Tibial nerve (tissue), 4 donors: ENCODE results near the gene SLC25A40. TPM values are rescaled to one million over a fixed set of nuclear protein-coding genes. Genes with fewer than 3 reads are reported as not detected.
"Not testable (repeated sequence)": the region's sequence is repeated elsewhere in the genome, so short reads cannot be mapped to it uniquely, and the experiment has no call there.

Source experiments
- DNase-seq, 2 donors: peaks; one replicate each; pipeline ENCODE4 v3.0.0-alpha.2; 2019; ENCODE audit warnings: low spot score in 2 of 2
- H3K27ac ChIP-seq, 4 donors: fragments of 200-600 bp; sonication (generic) in 3 of 4; one replicate each; pipeline ENCODE4 v1.5.1; 2017 to 2019; ENCODE audit warnings: mild to moderate bottlenecking in 1 of 4
- H3K27me3 ChIP-seq, 2 donors: fragments of 200-600 bp; sonication (generic) in 1 of 2; one replicate each; pipeline versions ENCODE4 v1.5.1 to v1.6.0; 2017 to 2019
- H3K36me3 ChIP-seq, 3 donors: fragments of 200-600 bp; sonication (generic); one replicate each; pipeline ENCODE4 v1.5.1; 2018 to 2019
- H3K4me1 ChIP-seq, 4 donors: fragments of 200-600 bp; sonication (generic) in 3 of 4; one replicate each; pipeline ENCODE4 v1.5.1; 2017 to 2019
- H3K4me3 ChIP-seq, 4 donors: fragments of 200-600 bp; sonication (generic) in 3 of 4; one replicate each; pipeline ENCODE4 v1.5.1; 2017 to 2019; ENCODE audit warnings: mild to moderate bottlenecking in 1 of 4, moderate library complexity in 1 of 4
- H3K9me3 ChIP-seq, 4 donors: fragments of 200-600 bp; sonication (generic) in 3 of 4; one replicate each; pipeline ENCODE4 v1.5.1; 2017 to 2019
- CTCF ChIP-seq, 5 experiments: fragments of 200-600 bp in 3 of 5; fragments of 450-650 bp in 2 of 5; sonication (generic) in 3 of 5; IDR thresholded peaks; one replicate each; pipeline ENCODE4 v1.5.1; 2016 to 2019; ENCODE audit warnings: antibody characterized with exemption in 5 of 5, mild to moderate bottlenecking in 3 of 5, moderate library complexity in 2 of 5
- EP300 ChIP-seq, 2 donors: sonication (generic); formaldehyde crosslinking; IDR thresholded peaks; one replicate each; pipeline ENCODE4 v1.6.1; 2017; ENCODE audit warnings: antibody characterized with exemption in 2 of 2, mild to moderate bottlenecking in 1 of 2
- POLR2A ChIP-seq, 2 donors: fragments of 450-650 bp; IDR thresholded peaks; one replicate each; pipeline ENCODE4 v1.6.1; 2017; ENCODE audit warnings: antibody characterized with exemption in 2 of 2, mild to moderate bottlenecking in 2 of 2, moderate library complexity in 2 of 2
- WGBS, 2 donors: methylation state at CpG; one replicate each; pipeline ENCODE4 v1.1.5; 2018; 5-methylcytosine and 5-hydroxymethylcytosine counted together
- total RNA-seq, 4 donors: library from RNA; depleted of rRNA; stranded (reverse); fragments of >200 nt; gene quantifications; one replicate each; pipeline ENCODE4 v1.1.0, GENCODE V29; 2016

Gene SLC25A40
- 10 to 100 TPM; 11.8 to 32.1 (median 23.8) TPM for total RNA-seq

- peaks cover 0 to 31% (median 7%) of the 10 kb centered on the region in 4 donors for H3K4me1 ChIP-seq
- H3K27ac ChIP-seq = peak within 1 kb of the TSS; percentile 85 to 97 (median 90)
- TF ChIP-seq EP300 (IDR thresholded peaks at IDR 0.05) (peak in 1 of 2 donors; percentile 85), CTCF (IDR thresholded peaks at IDR 0.05) (peak in 1 of 5 experiments; percentile 31), POLR2A (IDR thresholded peaks at IDR 0.05) (peak; percentile 55 to 74)
- H3K4me3 ChIP-seq = peak within 1 kb of the TSS; percentile 60 to 96 (median 86)
- H3K36me3 ChIP-seq = peaks cover 0 to 4% (median 0%) of the 10 kb centered on the region in 3 donors
- H3K9me3 ChIP-seq = peaks cover 0 to 12% (median 3%) of the 10 kb centered on the region in 4 donors
- 0 to 1% methylated on average over 39 to 51 of the region's 84 CpGs for WGBS, 2 donors
- no peaks in the 10 kb centered on the region for H3K27me3 ChIP-seq
- peak; percentile 84 to 86 for DNase-seq
Measured at GRCh38 chr7:87876040-87876868, at the start of gene SLC25A40, which contains the start of gene DBF4. SLC25A40 (minus strand) TSS chr7:87876360; CDS start chr7:87858727, 17,633 bp downstream. DBF4 (plus strand) TSS chr7:87876493; CDS start chr7:87876733, 240 bp downstream.

- not testable (repeated sequence) for H3K4me3 ChIP-seq, H3K4me1 ChIP-seq, H3K27me3 ChIP-seq, DNase-seq, H3K36me3 ChIP-seq, H3K27ac ChIP-seq, H3K9me3 ChIP-seq
- 93 to 95% methylated on average over 8 of the region's 8 CpGs for WGBS, 2 donors
Measured at GRCh38 chr7:87922759-87923395, 46.7 kb upstream of the SLC25A40 start.

GRCh38 chr7:87920578-87920977 lies 44.4 kb upstream of the SLC25A40 start:
- no peaks in the 10 kb centered on the region for H3K36me3 ChIP-seq
- DNase-seq = no peak
- H3K4me1 ChIP-seq = no peaks in the 10 kb centered on the region
- 70 to 78% methylated on average over 5 of the region's 5 CpGs for WGBS, 2 donors
- H3K4me3 ChIP-seq = no peak overlapping the region
- no peak overlapping the region for H3K27ac ChIP-seq
- H3K27me3 ChIP-seq = no peaks in the 10 kb centered on the region
- no peaks in the 10 kb centered on the region for H3K9me3 ChIP-seq
- TF ChIP-seq POLR2A (IDR thresholded peaks at IDR 0.05) = no peak
- no peak for TF ChIP-seq CTCF (IDR thresholded peaks at IDR 0.05)

- H3K4me3 ChIP-seq = no peak overlapping the region
- WGBS, 2 donors = 94 to 97% methylated on average over 6 of the region's 6 CpGs
- no peak for DNase-seq
Measured at GRCh38 chr7:87919875-87920274, 43.7 kb upstream of the SLC25A40 start.

GRCh38 chr7:87918740-87919139 lies 42.6 kb upstream of the SLC25A40 start:
- H3K27me3 ChIP-seq = no peaks in the 10 kb centered on the region
- no peak for DNase-seq
- WGBS, 2 donors = 72 to 78% methylated on average over 1 of the region's 1 CpG
- H3K4me1 ChIP-seq = no peaks in the 10 kb centered on the region
- no peaks in the 10 kb centered on the region for H3K9me3 ChIP-seq
- TF ChIP-seq POLR2A (IDR thresholded peaks at IDR 0.05) = no peak
- no peak for TF ChIP-seq CTCF (IDR thresholded peaks at IDR 0.05)
- no peak for TF ChIP-seq EP300 (IDR thresholded peaks at IDR 0.05)
- no peaks in the 10 kb centered on the region for H3K36me3 ChIP-seq
- no peak overlapping the region for H3K27ac ChIP-seq
- H3K4me3 ChIP-seq = no peak overlapping the region

More at GRCh38 chr7:87919875-87920274, 43.7 kb upstream of the SLC25A40 start:
- Histone ChIP-seq H3K9me3 (no peaks in the 10 kb centered on the region), H3K4me1 (no peaks in the 10 kb centered on the region), H3K27me3 (no peaks in the 10 kb centered on the region), H3K36me3 (no peaks in the 10 kb centered on the region), H3K27ac (no peak overlapping the region)
- TF ChIP-seq POLR2A (IDR thresholded peaks at IDR 0.05) (no peak), EP300 (IDR thresholded peaks at IDR 0.05) (no peak), CTCF (IDR thresholded peaks at IDR 0.05) (no peak)
